ENCODE data around the gene XXYLT1. TPM values are rescaled to one million over a fixed set of nuclear protein-coding genes. Genes with fewer than 3 reads are reported as not detected.

XXYLT1 gene
- total RNA-seq, 1 experiment from 2014 or later: 53.9 TPM

GRCh38 chr3:195076981-195077610 is 193.9 kb downstream of the XXYLT1 start:
- Histone ChIP-seq H3K4me3 (ENCODE audit: low read depth, low read length, poor library complexity, severe bottlenecking) (no peak overlapping the region), H3K36me3 (ENCODE audit: insufficient read depth, low read length, poor library complexity, severe bottlenecking) (no peaks in the 10 kb centered on the region), H3K4me1 (ENCODE audit: insufficient read depth, low read length, poor library complexity, severe bottlenecking) (no peaks in the 10 kb centered on the region), H3K27ac (ENCODE audit: low read depth, low read length, poor library complexity, severe bottlenecking) (no peak overlapping the region), H3K27me3 (replicated peaks; ENCODE audit: insufficient read depth, low read depth, low read length, poor library complexity) (no peaks in the 10 kb centered on the region), H3K9me3 (ENCODE audit: low read depth, low read length, poor library complexity, severe bottlenecking) (no peaks in the 10 kb centered on the region)
- intact Hi-C loops (cut with micrococcal nuclease; ENCODE audit: unreplicated experiment): no loop called here
- no TSS peak for BruUV-seq (replicated peaks)
- DNase-seq (ENCODE audit: low spot score): no peak
- ChIA-PET CTCF (no interaction called here), POLR2A (ENCODE audit: low non-redundant PET) (no interaction called here)
- TF ChIP-seq EZH2 (IDR thresholded peaks at IDR 0.05; ENCODE audit: borderline replicate concordance, low read depth, low read length, poor library complexity, severe bottlenecking) (no peak), CTCF (conservative IDR thresholded peaks at IDR 0.05; ENCODE audit: low read depth, low read length) (no peak)

GRCh38 chr3:195075941-195076875 is 194.8 kb downstream of the XXYLT1 start:
- H3K27ac ChIP-seq (ENCODE audit: low read depth, low read length, poor library complexity, severe bottlenecking): no peak overlapping the region
- H3K4me3 ChIP-seq (ENCODE audit: low read depth, low read length, poor library complexity, severe bottlenecking): no peak overlapping the region
- no peaks in the 10 kb centered on the region for H3K36me3 ChIP-seq (ENCODE audit: insufficient read depth, low read length, poor library complexity, severe bottlenecking)
- DNase-seq (ENCODE audit: low spot score): no peak
- no peaks in the 10 kb centered on the region for H3K9me3 ChIP-seq (ENCODE audit: low read depth, low read length, poor library complexity, severe bottlenecking)
- H3K4me1 ChIP-seq (ENCODE audit: insufficient read depth, low read length, poor library complexity, severe bottlenecking): no peaks in the 10 kb centered on the region
- POLR2A ChIA-PET (ENCODE audit: low non-redundant PET): no interaction called here
- no peaks in the 10 kb centered on the region for H3K27me3 ChIP-seq (replicated peaks; ENCODE audit: insufficient read depth, low read depth, low read length, poor library complexity)
- no peak for TF ChIP-seq CTCF (conservative IDR thresholded peaks at IDR 0.05; ENCODE audit: low read depth, low read length)
- TF ChIP-seq EZH2 (IDR thresholded peaks at IDR 0.05; ENCODE audit: borderline replicate concordance, low read depth, low read length, poor library complexity, severe bottlenecking): no peak
- BruUV-seq (replicated peaks): no TSS peak
- intact Hi-C loops (cut with micrococcal nuclease; ENCODE audit: unreplicated experiment): no loop called here
- CTCF ChIA-PET: no interaction called here

GRCh38 chr3:195075199-195075940 is 195.6 kb downstream of the XXYLT1 start:
- no peak for TF ChIP-seq EZH2 (IDR thresholded peaks at IDR 0.05; ENCODE audit: borderline replicate concordance, low read depth, low read length, poor library complexity, severe bottlenecking)
- no peak for TF ChIP-seq CTCF (conservative IDR thresholded peaks at IDR 0.05; ENCODE audit: low read depth, low read length)
- Histone ChIP-seq H3K27me3 (replicated peaks; ENCODE audit: insufficient read depth, low read depth, low read length, poor library complexity) (no peaks in the 10 kb centered on the region), H3K36me3 (ENCODE audit: insufficient read depth, low read length, poor library complexity, severe bottlenecking) (no peaks in the 10 kb centered on the region), H3K9me3 (ENCODE audit: low read depth, low read length, poor library complexity, severe bottlenecking) (no peaks in the 10 kb centered on the region), H3K4me1 (ENCODE audit: insufficient read depth, low read length, poor library complexity, severe bottlenecking) (no peaks in the 10 kb centered on the region), H3K4me3 (ENCODE audit: low read depth, low read length, poor library complexity, severe bottlenecking) (no peak overlapping the region), H3K27ac (ENCODE audit: low read depth, low read length, poor library complexity, severe bottlenecking) (no peak overlapping the region)
- POLR2A ChIA-PET (ENCODE audit: low non-redundant PET): no interaction called here
- BruUV-seq (replicated peaks): no TSS peak
- intact Hi-C loops (cut with micrococcal nuclease; ENCODE audit: unreplicated experiment): no loop called here
- DNase-seq (ENCODE audit: low spot score): no peak
- CTCF ChIA-PET: no interaction called here
